Natural killer cell treated with Interleukin-12 subunit alpha and Interleukin-12 subunit beta and Interleukin-15 and Interleukin-18, amount 100 ng/mL, for 72 hours (primary cell): Measurements from ENCODE around the gene XRN2. TPM values are rescaled to one million over a fixed set of nuclear protein-coding genes. Genes with fewer than 3 reads are reported as not detected.

ENCODE experiments used
- total RNA-seq, 2 donors: library from RNA; stranded (reverse); gene quantifications; one replicate each; pipeline ENCODE4 v1.2.3, GENCODE V29; 2022

Gene XRN2
- total RNA-seq, 2 donors from 2014 or later: 62.1 to 68.6 TPM

Other genes starting within 250 kb of the XRN2 start
- not detected for gene LINC00237, start 197.0 kb upstream of the XRN2 start, total RNA-seq
- 10 to 100 TPM; 10.5 to 20.6 TPM for gene KIZ, start 177.2 kb upstream of the XRN2 start, total RNA-seq
- not detected for gene NKX2-4, start 94.2 kb downstream of the XRN2 start, total RNA-seq
- gene NKX2-2, start 210.7 kb downstream of the XRN2 start, total RNA-seq: not detected